GM18526 (cell line): ENCODE measurements around the gene CDH4.

Experiments used
- POLR2A ChIP-seq: IDR thresholded peaks from 3 replicates; pipeline ENCODE4 v1.6.1; 2011; ENCODE audit not compliant: insufficient read length; ENCODE audit errors: extremely low read depth

The CDH4 gene

DNA sequence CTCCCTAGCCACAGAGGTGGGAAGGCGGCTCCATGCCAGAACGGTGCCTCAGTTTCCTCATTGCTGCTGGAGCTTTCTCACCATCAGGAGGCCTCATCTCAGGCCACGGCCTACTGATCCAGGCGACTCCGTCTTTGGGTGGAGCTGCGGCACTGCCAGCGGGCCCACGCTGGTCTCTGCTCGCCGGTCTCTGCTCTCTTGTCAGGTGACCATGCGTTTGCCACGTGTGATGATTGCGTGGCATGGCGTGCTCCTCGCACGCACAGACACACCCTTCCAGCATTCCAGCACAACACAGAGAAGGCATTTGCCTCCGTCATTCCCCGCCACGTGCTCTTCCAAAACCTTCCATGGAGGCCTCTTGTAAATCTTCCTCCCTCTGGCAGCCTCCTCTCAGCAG lies 271.1 kb downstream of the CDH4 start:
- no peak for TF ChIP-seq POLR2A

DNA sequence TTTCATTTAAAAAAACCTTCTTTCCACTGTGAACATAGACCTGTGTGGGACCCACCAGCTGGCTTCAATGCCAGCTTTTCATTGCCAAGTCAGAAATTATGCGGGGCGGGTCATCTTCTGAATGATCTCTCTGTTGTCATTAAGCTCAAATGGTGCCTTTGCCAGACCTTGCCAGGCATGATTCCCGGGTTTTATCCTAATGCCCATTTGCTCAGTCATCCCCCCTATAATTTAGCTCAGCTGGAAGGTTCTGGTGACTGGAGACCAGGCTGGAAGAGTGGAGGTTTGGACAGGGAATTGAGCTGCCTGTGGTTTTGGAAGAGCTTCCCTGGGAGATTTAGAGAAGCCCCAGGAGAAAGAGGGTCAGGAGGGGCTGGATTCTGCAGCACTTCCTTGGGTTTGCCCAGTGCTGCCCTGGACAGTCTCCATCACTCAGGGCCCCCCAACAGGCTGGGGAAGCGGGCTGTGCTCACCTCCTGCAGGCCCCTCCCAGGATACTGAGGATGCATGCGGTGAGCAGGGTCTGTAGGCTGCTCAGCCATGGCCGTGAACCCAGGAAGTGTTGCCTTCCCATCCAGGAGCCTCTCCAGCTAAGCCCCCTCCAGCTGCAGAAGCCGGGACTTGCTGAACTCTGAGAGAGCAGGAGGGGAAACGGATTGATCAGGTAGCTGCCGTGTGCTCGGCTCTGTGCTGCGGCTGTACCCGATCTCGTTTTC lies 273.0 kb downstream of the CDH4 start:
- TF ChIP-seq POLR2A: no peak

DNA sequence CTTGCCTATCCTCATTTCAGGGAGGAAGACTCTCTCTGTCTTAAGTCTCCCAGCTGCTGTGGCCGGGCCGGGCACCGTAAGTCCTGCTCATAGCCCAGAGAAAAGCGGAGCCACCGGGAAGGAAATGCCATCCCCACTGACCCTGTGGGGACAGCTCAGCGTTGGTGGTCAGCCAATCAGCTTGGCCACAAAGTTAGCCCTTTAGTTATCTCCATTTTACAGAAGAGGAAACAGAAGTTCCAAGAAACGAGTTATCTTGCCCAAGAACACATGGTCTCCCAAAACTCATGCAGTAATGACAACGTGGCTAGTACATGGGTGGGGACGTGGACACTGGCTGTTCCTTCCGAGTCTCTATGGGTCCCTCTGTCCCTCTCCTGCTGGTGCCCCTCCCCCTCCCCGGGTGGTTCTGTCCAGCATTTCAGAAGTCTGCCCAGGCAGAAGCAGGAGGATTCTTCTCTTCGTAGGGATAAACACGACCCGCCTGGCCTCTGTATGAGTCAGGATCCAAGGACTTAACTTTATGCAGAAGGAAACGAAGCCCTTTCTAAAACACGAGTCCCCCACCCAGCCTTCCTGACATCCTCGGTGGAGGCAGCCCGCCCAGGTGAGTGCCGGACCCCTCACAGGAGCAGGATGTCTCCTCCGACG lies 273.8 kb downstream of the CDH4 start:
- TF ChIP-seq POLR2A: no peak

GRCh38 chr20:61526907-61527306 lies 274.8 kb downstream of the CDH4 start:
- no peak for TF ChIP-seq POLR2A

- no peak for TF ChIP-seq POLR2A
Observed at GRCh38 chr20:61527626-61528025, 275.6 kb downstream of the CDH4 start.

GRCh38 chr20:61528591-61528990 lies 276.5 kb downstream of the CDH4 start:
- no peak for TF ChIP-seq POLR2A

DNA sequence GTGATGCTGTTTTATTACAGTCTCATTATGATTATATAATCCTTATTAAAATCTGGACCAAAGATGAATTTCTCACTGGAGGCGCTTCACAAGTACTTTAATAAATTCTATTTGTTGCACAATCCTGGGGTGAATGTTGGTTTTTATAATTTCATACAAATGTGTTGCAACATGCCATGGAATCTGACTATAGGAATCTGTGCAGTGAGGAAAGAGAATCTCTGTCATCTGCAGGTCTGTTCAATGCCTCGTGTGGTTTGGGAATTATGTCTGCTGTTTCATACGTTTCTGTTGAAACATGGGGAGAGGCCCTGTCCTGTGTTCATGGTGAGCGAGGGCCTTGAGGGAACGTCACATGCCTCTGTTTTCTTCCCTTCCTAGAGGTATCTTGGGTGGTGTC lies 277.3 kb downstream of the CDH4 start:
- no peak for TF ChIP-seq POLR2A

- no peak for TF ChIP-seq POLR2A
Observed at GRCh38 chr20:61531553-61532345, 279.7 kb downstream of the CDH4 start.

- TF ChIP-seq POLR2A: no peak
Observed at GRCh38 chr20:61532736-61533135, 280.7 kb downstream of the CDH4 start.

- TF ChIP-seq POLR2A: no peak
Observed at GRCh38 chr20:61533231-61533631, 281.2 kb downstream of the CDH4 start.

DNA sequence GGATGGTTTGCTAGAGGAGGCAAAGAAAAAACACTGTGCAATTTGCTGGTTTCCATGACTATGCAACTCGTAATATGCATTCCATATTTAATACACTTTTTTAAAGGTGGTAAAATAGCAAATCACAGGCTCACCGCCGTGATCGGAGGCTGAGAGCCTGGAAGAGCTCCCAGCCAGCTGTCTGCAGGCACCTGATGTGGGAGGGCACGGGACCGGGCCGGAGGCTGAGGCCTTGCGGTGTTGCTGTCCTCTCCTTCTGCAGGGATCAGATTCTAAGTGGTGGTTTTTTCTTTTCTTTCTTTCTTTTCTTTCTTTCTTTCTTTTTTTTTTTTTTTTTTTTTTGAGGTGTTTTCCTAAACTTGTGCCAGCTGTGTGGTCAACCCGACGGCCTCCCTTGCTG lies 282.3 kb downstream of the CDH4 start:
- TF ChIP-seq POLR2A: no peak

DNA sequence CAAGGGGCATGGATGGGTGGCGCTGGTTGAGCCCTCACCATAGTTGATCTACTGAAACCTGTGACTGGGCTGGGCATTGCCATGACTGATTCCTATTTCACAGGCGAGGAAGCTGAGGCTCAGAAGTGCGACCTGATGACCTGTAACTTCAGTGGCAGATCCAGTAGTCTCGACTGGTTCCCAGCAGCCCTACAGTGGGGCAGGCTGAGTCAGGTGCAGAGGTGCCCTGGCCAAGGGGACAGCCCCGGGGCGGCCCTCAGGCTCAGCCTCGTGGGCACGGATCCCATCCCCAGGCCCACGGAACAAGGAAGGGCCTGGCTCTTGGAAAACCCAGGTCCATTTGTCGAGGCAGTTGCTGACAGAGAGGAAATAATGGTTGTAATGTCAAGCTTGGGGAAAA lies 283.0 kb downstream of the CDH4 start:
- no peak for TF ChIP-seq POLR2A

DNA sequence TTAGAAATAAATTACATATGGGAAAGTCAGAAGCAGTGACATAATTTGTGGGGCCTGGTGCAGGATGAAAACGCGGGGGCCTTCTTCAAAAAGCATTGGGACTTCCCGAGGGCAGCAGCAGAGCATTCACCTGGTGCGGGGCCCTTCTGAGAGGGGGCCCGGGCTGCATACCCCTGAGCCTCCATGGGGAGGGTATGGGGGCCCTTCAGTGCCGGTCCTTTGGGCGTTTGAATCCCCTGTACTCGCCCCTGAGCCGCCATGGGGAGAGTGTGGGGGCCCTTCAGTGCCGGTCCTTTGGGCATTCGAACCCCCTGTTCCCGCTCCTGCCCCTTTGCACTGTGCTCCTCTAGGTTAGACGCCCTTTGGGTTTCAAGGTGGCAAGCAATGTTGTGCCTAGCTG lies 283.5 kb downstream of the CDH4 start:
- TF ChIP-seq POLR2A: no peak

DNA sequence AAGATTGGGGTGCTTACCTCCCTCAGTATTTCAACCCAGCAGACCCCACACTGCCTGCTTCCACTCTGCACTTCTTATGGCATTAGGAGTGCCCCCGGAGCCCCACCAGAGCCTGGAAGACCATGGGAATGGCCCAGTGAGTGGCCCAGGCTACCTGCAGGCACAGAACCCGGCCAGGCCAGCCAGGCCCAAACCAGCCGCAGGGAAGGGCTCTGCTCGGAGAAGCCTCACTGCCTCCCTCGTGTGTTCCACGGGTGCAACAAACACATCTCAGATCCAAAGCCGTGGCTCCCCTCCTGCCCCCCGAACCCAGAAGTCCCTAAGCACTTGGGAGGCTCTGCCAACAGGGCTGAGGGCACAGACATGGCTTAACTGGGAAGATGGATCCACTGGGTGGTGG lies 283.9 kb downstream of the CDH4 start:
- no peak for TF ChIP-seq POLR2A

DNA sequence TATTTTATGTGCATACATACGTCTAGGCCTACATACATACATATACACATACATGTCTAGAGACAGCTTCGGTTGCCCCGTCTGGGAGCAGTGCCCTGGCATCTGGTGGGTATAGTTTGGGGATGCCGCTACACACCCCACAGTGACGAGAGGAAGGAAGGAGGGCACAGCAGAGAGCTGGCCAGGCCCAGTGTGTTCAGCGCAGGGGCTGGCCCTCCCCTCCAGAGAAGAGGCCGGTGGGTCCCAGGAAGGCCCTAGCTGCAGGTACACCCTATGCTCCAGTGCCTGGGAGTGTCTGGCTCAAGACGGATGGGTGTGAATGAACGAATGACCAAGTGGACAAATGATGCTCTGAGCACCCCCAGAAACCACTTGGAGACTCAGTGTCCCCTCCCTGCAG lies 284.6 kb downstream of the CDH4 start:
- TF ChIP-seq POLR2A: no peak
